Transverse colon (tissue), 3 donors: ENCODE results near the gene DNAJC6.

Experiments
- EP300 ChIP-seq: sonication (generic); formaldehyde crosslinking; IDR thresholded peaks from one replicate; pipeline ENCODE4 v1.6.1; 2017; ENCODE audit warnings: antibody characterized with exemption, low read depth
- TF ChIP-seq, protein P1 (sequence below), 5 experiments: fragments of 200-600 bp in 3 of 5; fragments of 450-650 bp in 2 of 5; sonication (generic) in 3 of 5; IDR thresholded peaks; 1 replicate in 2 of 5; 2 replicates in 3 of 5; pipeline ENCODE4 v1.5.1; 2016 to 2017; ENCODE audit warnings: antibody characterized with exemption in 5 of 5, inconsistent platforms in 3 of 5, mild to moderate bottlenecking in 2 of 5, moderate library complexity in 1 of 5

DNA sequence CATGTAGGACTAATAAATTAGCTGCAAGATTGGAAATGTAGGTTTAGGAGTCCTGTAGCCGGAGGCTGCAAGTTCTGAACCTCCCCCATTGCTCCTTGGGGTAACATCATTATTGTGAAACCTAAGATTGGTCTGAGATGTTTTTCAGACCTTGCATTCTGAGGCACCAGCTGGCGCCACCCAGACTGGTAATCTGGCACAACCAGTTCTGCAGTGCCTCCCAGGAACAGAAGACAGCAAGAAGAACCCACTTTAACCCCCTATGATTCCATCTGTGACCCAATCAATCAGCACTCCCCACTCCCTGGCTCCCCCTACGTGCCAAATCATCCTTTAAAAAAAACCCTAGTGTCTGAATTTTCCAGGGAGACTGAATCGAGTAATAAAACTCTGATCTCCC lies 11.6 kb upstream of the DNAJC6 start:
- TF ChIP-seq, protein P1, sequence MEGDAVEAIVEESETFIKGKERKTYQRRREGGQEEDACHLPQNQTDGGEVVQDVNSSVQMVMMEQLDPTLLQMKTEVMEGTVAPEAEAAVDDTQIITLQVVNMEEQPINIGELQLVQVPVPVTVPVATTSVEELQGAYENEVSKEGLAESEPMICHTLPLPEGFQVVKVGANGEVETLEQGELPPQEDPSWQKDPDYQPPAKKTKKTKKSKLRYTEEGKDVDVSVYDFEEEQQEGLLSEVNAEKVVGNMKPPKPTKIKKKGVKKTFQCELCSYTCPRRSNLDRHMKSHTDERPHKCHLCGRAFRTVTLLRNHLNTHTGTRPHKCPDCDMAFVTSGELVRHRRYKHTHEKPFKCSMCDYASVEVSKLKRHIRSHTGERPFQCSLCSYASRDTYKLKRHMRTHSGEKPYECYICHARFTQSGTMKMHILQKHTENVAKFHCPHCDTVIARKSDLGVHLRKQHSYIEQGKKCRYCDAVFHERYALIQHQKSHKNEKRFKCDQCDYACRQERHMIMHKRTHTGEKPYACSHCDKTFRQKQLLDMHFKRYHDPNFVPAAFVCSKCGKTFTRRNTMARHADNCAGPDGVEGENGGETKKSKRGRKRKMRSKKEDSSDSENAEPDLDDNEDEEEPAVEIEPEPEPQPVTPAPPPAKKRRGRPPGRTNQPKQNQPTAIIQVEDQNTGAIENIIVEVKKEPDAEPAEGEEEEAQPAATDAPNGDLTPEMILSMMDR (IDR thresholded peaks at IDR 0.05): no peak
- TF ChIP-seq EP300: no peak
